Femur (tissue), 1 donor: ENCODE results near the gene GNAO1.
A peak's percentile ranks its signal among the peaks of the same experiment; 100 is the strongest.

Experiments used
- DNase-seq: peaks from one replicate; pipeline ENCODE4 v3.0.0-alpha.2; 2017

The GNAO1 gene

GRCh38 chr16:56338566-56339318 is 147.5 kb downstream of the GNAO1 start:
- DNase-seq: no peak

GRCh38 chr16:56339431-56340195 is 148.3 kb downstream of the GNAO1 start:
- DNase-seq: no peak

GRCh38 chr16:56340416-56340815 is 149.1 kb downstream of the GNAO1 start:
- DNase-seq: no peak

GRCh38 chr16:56340864-56341365 is 149.6 kb downstream of the GNAO1 start:
- DNase-seq: no peak

GRCh38 chr16:56341656-56342399 is 150.5 kb downstream of the GNAO1 start:
- DNase-seq: no peak

GRCh38 chr16:56343661-56344517 is 152.6 kb downstream of the GNAO1 start:
- DNase-seq: no peak

GRCh38 chr16:56344518-56345405 is 153.5 kb downstream of the GNAO1 start:
- no peak for DNase-seq

- no peak for DNase-seq
Observed at GRCh38 chr16:56345406-56346050, 154.2 kb downstream of the GNAO1 start.

- no peak for DNase-seq
Observed at GRCh38 chr16:56346131-56346890, 155.0 kb downstream of the GNAO1 start.

- no peak for DNase-seq
Observed at GRCh38 chr16:56347166-56347565, 155.9 kb downstream of the GNAO1 start.

- DNase-seq: no peak
Observed at GRCh38 chr16:56347670-56348069, 156.4 kb downstream of the GNAO1 start.

GRCh38 chr16:56348168-56349085 is 157.1 kb downstream of the GNAO1 start:
- DNase-seq: no peak

GRCh38 chr16:56349086-56349415 is 157.8 kb downstream of the GNAO1 start:
- DNase-seq: no peak

GRCh38 chr16:56349711-56350161 is 158.4 kb downstream of the GNAO1 start:
- DNase-seq: no peak

GRCh38 chr16:56350491-56351405 is 159.5 kb downstream of the GNAO1 start:
- no peak for DNase-seq

GRCh38 chr16:56351481-56351880 is 160.2 kb downstream of the GNAO1 start:
- no peak for DNase-seq

GRCh38 chr16:56352351-56353053 is 161.2 kb downstream of the GNAO1 start:
- peak; percentile 8 for DNase-seq
